ENCODE data around the gene ZNF140.
A peak's percentile ranks its signal among the peaks of the same experiment; 100 is the strongest.

Gene ZNF140

DNA sequence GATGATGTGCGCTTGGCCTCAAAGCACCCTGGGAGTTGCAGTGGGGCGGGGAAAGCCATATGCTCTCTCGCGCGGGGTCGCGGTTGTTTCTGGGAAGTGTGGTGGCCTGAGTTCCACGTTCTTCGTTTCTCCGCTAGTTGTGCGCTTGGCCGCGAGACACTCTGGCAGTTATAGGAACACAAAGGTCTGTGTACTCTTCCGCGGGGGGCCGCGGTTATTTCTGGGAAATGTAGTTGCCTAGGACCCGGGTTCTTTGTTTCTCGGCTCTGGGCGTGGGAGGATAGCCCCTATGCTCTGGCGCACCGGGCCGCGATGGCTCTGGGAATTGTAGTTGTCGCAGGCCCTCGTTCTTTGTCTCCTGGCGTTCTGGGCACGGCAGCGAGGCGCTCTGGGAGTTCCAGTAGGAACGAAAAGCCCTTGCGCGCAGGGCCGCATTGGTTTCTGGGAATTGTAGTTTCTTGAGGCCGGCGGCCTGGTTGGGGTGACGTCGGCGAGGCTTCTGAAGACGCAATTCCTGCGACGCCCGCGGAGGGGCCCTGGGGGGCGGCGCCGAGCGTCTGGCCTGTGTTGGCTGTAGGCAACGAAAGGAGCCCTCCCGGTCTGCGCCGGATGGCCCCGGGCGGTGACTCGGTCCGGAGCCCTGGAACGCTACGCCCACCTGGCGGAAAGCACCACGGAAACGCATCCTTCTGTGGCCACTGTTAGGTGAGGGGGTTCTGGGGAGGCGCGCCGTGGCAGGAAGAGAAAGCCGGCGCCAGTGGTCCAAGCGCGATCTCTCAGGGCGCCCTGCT lies at the start of gene ZNF140:
ZNF140 (plus strand) TSS at position 556 of the 791 bp plus-strand sequence. CDS start 398 bp downstream, outside the sequence.
- DNase-seq, result peak; percentile 96

DNA sequence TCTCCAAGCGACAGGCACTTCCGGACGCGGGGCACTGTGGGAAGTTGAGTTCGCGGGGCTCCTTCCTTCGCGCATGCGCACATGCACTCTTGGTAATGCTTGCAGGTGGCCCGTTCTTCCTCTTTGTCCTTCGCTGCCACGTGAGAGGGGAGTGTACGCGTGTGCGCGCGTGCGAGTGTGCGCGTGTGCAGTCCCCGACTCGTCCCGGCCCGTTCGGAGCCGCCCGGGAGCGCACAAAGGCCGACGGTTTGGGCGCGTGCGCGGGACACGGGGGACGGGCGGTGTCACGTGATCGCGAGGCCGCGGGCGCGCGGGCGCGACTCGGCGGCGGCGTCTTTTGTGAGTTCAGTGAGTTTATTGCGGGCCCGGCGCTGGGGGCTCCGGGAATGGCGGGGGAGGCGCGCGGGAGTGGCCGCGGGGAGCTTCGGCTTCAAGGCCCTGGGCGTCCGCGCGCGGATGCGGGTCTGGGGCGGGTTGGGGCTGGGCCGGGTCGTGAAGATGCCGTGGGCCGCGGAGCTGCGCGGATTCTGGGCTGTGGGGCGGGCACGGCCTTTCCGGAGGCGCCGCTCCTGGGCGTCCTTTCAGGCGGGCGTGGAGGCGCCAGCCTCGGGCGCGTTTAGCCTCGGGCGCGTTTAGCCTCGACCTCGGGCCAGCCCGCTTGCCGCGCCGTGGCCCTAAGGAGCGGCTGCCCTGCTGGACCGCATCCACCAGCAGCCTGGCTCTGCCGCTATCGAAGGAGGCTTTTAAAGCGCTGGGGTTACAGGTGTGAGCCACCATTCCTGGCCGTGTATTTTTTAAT lies 43.3 kb upstream of the ZNF140 start, which contains the start of gene ZNF84:
ZNF84 (plus strand) TSS at position 303 of the 799 bp plus-strand sequence. CDS start 3,959 bp downstream, outside the sequence.
- DNase-seq, result peak; percentile 99

DNA sequence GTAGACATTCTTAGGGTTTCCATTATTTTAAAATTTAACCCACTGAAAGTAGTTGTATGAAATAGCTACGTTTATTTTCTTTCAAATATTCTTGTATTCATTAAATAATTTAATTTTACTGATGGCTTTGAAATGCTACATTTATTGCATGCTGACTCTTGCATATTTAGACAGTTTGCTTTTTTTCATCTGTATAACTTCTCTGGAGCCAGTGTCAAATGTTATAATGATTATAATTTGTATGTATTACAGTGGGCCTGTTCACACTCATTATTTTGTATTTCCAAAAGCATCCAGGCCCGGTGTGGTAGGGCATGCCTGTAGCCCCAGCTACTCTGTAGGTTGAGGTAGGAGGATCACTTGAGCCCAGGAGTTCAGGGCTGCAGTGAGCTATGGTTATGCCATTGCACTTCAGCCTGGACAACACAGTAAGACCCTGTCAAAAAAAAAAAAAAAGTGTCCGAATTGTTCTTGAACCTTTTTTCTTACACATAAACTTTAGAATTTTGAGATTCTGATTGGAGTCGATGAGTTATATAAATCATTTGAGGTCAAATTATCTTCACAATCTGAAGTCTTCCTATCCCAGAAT lies 42.5 kb upstream of the ZNF140 start:
- DNase-seq, result no peak

DNA sequence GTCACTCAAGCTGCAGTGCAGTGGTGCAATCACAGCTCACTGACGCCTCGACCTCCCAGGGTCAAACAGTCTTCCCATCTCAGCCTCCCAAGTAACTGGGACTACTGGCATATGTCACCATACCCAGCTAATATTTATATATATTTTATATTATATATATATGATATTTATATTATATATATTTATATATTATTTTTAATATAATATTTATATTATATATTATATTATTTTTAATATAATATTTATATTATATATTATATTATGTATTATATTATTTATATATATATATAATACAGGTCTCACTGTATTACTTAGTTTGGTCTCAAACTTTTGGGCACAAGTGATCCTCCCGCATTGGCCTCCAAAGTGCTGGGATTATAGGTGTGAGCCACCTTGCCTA lies 34.0 kb upstream of the ZNF140 start:
- no peak for DNase-seq

DNA sequence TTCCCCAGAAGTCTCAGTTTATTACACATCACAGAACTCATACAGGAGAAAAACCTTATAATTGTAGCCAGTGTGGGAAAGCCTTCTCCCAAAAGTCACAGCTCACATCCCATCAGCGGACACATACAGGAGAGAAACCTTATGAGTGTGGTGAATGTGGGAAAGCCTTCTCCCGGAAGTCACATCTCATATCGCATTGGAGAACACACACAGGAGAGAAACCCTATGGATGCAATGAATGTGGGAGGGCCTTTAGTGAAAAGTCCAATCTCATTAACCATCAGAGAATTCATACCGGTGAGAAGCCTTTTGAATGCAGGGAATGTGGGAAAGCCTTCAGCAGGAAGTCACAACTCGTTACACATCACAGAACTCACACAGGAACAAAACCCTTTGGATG lies 23.3 kb upstream of the ZNF140 start:
- no peak for DNase-seq

DNA sequence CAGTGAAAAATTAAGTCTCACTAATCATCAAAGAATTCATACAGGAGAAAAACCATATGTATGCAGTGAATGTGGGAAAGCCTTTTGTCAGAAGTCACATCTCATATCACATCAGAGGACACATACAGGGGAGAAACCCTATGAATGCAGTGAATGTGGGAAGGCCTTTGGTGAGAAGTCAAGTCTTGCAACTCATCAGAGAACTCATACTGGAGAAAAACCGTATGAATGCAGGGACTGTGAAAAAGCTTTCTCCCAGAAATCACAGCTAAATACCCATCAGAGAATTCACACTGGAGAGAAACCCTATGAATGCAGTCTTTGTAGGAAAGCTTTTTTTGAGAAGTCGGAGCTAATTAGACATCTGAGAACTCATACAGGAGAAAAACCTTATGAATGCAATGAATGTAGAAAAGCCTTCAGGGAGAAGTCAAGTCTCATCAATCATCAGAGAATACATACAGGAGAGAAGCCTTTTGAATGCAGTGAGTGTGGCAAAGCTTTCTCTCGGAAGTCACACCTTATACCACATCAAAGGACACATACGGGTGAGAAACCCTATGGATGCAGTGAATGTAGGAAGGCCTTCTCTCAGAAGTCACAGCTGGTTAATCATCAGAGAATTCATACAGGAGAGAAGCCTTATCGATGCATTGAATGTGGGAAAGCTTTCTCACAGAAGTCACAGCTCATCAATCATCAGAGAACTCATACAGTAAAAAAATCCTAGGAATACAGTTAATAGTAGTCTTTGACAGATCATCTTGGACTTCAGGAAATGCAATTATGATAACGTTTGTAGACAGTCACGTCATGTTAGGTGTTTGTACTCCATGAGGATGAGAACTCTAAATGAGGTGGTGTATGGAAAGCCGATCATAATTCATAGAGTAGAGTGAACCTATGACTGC lies 22.3 kb upstream of the ZNF140 start:
- DNase-seq, result no peak

DNA sequence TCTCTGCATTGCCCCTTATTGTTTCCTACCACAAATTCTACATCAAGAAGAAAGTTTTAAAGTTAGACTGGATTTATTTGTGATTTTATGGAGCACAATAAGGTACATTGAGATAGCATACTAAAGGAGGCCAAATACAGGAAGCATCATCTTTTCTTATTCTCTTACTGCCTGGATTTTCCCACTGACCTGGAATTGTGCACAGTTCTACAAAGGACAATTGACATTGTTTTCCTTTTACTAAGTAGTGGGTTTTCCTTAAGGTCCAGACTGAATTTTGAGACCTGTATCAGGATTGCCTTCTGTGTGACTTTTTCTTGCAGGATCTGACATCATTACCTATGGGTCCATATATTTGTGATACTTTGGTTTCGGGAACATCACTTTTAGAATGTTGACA lies 18.8 kb upstream of the ZNF140 start:
- no peak for DNase-seq

DNA sequence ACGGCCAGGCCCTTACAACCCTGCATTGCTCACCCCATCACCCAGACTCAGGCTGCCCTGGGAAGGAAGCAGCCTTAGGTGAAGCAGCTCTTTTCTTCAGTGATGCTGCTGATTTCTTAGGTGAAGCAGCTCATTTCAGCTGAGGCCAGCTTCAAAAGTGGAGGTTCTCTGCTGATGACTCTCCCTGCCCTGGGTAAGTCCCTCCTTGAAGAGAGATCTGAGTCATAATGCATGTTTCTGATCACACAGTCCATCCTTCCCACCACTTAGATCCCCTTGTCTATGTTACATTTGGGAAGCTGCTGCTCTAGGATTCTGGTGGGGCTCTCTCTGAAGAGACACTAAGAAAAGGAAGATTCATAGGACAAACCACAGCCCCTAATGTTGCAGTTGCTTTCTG lies 17.2 kb upstream of the ZNF140 start:
- no peak for DNase-seq

DNA sequence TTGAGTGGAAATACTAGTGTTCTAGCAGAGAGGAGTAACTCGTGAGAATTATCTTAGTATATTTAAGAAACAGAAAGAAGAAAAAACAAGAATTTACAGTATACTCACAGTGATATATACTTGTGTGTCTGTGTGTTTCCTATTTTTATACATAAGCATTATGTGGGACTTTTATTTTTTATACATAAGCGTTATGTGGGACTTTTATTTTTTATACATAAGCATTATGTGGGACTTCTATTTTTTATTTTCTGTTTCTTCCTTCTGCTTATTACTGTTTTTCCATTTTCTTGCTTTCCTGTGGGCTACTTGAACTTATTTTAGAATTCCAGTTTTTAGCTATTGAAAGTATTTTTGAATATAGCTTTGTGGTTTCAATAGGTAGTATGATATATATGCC lies 6.9 kb upstream of the ZNF140 start:
- DNase-seq, result no peak

DNA sequence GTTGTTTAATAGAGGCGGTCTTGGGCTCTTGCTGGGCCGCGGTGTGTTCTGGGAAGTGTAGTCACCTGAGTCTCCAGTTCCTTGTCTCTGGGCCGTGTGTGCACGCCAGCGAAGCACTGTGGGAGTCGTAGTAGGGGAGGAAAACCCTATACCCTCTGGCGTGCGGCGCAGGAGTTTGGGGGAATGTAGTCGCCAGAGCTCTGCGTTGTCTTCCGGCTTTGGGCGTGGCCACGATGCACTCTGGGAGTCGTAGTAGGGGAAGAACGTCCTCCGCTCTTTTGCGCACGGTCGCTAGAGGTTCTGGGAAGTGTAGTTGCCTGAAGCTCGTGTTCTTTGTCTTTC lies 726 bp upstream of the ZNF140 start:
- peak; percentile 98 for DNase-seq

DNA sequence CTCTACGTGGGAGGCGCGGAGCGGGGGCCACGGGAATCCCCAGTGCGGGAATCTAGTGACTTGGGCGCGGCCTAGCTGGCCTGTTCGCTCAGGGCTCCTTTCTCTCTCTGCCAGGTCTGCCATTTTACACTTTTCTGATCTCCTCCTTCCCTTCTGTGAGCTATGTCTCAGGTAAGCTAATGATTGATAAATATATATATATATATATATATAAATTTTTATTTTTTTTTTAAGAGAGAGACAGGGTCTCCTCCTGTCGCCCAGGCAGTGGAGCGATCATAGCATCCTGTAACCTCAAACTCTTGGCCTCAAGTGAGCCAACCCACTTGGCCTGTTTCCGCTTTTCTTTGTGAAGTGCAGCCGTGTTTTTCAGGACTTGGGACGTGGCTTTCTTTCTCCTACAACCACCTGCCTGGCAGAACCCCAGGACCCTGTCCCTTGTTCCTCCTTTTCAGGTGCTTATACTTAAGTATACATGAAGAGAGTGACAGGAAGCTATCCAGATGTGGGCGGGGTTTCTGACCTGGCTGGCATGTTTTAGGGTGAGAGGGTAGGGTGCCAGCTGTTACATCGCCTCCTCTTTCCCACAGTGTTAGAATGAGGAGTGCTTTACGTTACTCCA lies 547 bp downstream of the ZNF140 start:
- DNase-seq, result no peak

DNA sequence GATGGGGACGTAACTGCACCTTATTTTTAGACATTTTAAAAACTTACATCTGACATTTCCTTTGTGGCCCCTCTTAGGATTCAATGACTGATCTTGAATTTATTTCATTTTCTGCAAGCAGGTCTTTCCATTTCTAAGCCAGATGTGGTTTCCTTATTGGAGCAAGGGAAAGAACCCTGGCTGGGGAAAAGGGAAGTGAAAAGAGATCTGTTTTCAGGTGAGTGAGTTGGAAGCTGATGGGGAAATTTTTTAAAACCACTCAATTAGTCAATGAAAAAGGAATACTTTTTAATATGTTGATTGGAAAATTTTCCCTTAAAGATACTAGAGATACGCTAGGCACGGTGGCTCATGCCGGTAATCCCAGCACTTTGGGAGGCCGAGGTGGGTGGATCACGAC lies 2.6 kb downstream of the ZNF140 start:
- DNase-seq, result no peak

DNA sequence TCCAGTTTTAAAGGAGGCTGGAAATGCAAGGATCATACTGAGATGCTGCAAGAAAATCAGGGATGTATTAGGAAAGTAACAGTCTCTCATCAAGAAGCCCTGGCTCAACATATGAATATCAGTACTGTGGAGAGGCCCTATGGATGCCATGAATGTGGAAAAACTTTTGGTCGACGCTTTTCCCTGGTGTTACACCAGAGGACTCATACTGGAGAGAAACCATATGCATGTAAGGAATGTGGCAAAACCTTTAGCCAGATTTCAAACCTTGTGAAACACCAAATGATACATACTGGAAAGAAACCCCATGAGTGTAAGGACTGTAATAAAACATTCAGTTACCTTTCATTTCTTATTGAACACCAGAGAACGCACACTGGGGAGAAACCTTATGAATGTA lies 24.9 kb downstream of the ZNF140 start:
- no peak for DNase-seq

DNA sequence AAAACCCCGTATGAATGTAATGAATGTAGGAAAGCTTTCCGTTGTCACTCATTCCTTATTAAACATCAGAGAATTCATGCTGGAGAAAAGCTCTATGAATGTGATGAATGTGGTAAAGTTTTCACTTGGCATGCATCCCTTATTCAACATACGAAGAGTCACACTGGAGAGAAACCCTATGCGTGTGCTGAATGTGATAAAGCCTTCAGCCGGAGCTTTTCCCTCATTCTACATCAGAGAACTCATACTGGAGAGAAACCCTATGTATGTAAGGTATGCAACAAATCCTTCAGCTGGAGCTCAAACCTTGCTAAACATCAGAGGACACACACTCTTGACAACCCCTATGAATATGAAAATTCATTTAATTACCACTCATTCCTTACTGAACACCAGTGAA lies 25.5 kb downstream of the ZNF140 start:
- DNase-seq, result no peak

DNA sequence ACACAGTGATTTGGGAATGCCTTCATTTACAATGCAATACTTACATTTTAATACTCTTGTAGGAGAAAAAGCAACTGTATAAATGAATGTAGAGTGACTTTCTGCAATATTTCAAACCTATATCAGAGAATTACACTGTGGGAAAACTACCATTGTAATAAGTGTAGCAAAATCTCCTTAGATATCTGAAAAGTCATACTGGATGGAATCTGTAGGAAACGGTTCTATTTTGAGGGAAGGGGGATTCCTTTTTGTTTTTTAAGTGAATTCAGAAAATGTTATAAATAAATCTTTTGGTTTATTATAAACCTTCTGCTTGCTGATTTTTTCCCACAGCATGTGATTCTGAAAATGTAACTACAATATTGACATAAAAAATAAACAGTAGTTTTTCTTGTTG lies 26.4 kb downstream of the ZNF140 start:
- no peak for DNase-seq

DNA sequence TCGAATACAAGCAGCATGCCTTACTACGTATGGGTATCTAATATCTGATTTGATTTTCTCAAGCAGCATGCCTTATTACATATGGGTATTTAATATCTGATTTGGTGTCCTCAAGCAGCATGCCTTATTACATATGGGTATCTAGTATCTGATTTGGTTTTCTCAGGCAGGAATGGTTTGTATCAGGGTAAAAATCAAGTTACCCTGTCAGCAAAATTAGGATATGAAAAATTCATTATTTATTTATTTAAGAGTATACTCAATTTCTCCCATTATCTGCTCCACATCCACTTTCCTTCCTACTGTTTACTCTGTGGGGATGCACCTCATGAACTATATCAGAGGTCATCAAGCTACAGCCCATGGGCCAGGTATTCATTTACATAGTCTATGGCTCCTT lies 27.4 kb downstream of the ZNF140 start:
- no peak for DNase-seq

DNA sequence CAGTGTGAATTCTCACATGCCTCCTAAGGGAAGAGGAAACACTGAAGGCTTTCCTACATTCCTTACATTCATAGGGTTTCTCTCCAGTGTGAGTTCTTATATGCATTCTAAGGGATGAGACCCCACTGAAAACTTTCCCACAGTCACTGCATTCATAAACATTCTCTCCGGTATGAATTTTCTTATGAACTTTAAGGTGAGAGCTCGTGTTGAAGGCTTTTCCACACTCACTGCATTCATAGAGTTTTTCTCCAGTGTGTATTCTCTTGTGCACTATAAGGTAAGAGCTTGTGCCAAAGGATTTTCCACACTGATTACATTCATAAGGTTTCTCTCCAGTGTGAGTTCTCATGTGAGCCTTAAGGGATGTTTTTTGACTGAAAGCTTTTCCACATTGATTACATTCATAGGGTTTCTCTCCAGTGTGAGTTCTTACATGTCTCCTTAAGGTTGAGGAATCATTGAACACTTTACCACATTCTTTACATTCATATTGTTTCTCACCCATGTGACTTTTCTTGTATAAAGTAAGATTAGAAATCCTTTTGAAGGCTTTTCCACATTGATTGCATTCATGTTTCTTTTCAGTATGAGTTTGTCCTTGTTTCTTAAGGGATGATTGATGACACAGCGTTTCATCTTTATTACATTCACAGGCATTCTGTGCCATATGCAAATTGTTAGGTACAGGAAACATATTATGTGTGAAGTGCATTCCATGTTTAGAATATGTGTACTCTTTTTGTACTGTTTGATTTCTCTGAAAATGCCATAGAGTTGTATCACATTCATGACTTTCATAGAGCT lies 39.9 kb downstream of the ZNF140 start:
- no peak for DNase-seq

DNA sequence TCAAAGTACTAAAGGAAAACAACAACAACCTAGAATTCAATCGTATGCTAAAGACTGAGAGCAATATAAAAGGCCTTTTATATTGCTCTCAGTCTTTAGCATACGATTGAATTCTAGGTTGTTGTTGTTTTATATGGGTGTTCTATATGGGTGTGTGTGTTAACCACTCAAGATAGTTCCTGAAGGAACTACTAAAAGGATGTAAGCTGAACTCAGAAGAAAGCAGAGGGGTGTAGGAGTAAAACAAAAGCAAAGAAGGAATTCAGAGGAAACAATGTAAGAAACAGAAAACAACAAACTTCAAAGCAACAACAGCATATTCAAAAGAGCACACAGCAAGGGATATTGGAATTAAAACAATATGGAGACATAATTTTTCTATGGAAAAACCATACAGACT lies 44.0 kb downstream of the ZNF140 start:
- DNase-seq, result no peak

DNA sequence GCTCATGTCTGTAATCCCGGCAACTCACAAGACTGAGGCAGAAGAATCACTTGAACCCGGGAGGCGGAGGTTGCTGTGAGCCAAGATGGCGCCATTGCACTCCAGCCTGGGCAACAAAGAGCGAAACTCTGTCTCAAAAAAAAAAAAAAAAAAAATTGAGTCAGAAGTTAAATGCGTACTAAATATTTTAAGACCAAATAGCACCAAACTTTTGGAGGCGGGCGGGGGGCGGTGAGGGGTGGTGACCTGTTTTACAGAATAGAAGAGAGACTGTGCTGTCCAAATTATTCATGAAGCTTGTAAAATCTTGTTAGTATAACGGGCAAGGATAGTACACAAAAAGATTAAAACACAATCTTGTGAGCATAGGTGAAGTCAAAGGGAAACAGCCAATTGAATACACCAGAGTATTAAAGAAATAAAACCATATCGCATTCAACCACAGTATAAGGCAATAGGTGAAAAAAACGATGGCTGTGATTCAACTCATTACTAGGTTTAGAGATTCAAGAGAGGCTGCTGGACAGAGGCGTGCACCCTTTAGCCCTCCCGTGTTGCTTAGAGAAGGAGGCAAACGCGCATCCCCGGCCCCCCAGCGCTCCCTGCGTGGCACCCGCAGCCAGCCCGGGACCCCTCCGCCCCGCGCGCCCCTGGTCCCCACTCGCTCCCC lies 48.8 kb downstream of the ZNF140 start:
- DNase-seq, result no peak

DNA sequence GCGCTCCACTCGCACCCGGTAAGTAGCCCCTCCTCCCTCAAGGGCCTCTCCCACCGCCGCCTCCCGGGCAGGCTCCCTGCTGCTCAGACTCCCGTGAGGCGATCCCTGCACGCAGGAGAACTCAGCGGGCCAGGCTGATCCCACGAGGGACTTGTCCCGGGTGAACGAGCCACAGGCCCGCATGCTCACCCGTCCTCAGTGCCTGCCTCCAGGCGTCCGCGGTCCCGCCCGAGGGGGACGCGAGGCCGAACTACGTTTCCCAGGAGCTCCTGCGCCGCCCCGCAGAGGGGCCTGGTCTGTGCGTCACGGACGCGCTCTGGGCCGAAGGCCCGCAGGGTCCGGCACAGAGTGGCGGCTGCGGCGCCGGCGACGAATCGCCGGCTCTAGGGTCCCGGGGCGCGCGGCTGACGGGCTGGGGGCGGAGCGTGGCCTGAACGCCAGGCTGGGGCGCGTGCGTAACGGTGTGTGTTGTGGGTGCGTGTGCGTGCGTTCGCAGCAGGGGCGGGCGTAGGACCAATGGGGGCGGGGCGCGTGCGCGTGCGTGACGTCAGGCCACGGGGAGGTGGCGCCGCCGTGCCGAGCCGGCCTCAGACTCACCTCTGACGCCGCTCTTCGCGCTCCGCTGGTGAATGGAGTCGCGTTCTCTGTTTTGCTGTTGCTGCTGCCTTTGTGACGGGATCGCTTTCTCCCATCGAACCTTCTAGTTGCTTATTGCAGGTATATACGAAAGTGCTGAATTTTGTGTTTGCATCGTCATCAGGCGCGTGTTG lies 49.5 kb downstream of the ZNF140 start, which contains the start of the genes ZNF10 and ZNF891:
ZNF10 (plus strand) TSS at position 590 of the 770 bp plus-strand sequence. CDS start 13,866 bp downstream, outside the sequence.
ZNF891 (minus strand) TSS at position 237 of the 770 bp plus-strand sequence. CDS start 8,356 bp downstream, outside the sequence.
- DNase-seq, result peak; percentile 95

All from CD4-positive, alpha-beta T cell treated with Interleukin-4 for 4 hours (primary cell).